ENCODE data around the gene FARP1.

FARP1 gene

DNA sequence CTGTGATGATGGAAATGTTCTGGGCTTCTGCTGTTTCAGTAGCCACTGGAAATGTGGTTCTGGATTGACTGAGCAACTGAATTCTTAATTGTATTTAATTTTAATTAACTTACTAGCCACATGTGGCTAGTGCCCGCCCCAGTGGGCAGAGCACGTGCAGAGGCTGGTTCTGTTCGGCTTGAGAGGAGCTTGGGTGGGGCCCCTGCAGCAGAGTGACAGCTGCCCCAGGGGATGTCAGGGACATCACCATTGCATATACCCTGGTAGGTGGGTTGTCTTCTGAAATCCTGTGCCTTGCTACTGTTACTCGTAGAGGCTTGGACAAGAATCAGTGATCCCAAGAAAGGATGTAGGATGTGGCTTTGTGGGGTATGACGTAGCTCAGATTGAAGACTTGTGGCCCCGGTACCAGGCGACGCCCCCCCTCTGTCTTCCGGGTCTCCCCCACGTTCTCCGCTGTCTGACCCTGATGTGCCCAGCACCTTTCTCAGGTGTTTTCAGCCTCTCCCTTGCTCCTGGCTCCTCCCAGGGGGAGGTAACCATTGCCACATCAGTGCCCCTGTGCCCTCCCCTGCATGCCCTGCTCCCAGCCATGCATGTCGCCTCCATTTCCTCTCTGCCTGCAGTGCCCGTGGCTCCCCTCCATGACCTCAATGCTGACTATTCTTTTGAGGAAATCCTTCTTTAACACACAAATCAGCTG lies 136.7 kb downstream of the FARP1 start:
- TF ChIP-seq EP300 (IDR thresholded peaks at IDR 0.05; ENCODE audit: borderline replicate concordance) (peak; percentile 11; the same call in 1 of the 2 replicates), CEBPB (IDR thresholded peaks at IDR 0.05) (peak; percentile 82), YY1 (IDR thresholded peaks at IDR 0.05; ENCODE audit: low read depth) (peak; percentile 92), MAX (IDR thresholded peaks at IDR 0.05) (peak; percentile 73), RAD21 (IDR thresholded peaks at IDR 0.05; ENCODE audit: low read depth) (peak; percentile 10; the same call in 1 of the 2 replicates), NFIC (IDR thresholded peaks at IDR 0.05) (no peak), FOXM1 (IDR thresholded peaks at IDR 0.05; ENCODE audit: borderline replicate concordance, low read depth) (no peak), TAF1 (IDR thresholded peaks at IDR 0.05; ENCODE audit: low read depth) (peak; percentile 89), REST (IDR thresholded peaks at IDR 0.05; ENCODE audit: low read depth) (no peak), TEAD4 (IDR thresholded peaks at IDR 0.05) (peak; percentile 95), TCF12 (IDR thresholded peaks at IDR 0.05; ENCODE audit: low read depth) (peak; percentile 74)
- TF ChIP-seq, protein P1, sequence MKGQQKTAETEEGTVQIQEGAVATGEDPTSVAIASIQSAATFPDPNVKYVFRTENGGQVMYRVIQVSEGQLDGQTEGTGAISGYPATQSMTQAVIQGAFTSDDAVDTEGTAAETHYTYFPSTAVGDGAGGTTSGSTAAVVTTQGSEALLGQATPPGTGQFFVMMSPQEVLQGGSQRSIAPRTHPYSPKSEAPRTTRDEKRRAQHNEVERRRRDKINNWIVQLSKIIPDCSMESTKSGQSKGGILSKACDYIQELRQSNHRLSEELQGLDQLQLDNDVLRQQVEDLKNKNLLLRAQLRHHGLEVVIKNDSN (IDR thresholded peaks at IDR 0.05), result peak; percentile 48

DNA sequence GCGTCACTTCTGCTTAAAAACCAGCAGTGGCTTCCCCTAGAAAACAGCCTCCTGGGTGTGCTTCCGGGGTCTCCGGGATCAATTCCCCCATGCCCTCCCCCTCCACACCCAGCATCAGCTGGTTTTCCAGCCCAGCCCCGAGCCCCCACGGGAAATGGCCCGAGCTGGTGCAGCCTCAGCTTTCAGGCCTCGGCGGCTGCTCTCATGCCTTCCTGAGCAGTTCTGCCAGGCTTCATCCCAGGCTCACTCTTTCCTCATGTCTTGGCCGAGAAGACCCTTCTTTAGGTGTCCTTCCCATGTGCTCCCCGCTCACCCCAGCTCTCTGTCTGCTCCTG lies 137.2 kb downstream of the FARP1 start:
- TF ChIP-seq CEBPB (IDR thresholded peaks at IDR 0.05), result no peak; the same call in 1 of the 2 replicates
- TF ChIP-seq, protein P1 (IDR thresholded peaks at IDR 0.05), result no peak
- no peak for TF ChIP-seq ZBTB7A (IDR thresholded peaks at IDR 0.05; ENCODE audit: low read depth)
- peak; percentile 50 for TF ChIP-seq TCF12 (IDR thresholded peaks at IDR 0.05; ENCODE audit: low read depth)
- TF ChIP-seq TEAD4 (IDR thresholded peaks at IDR 0.05), result no peak
- 0 out of 2 replicates have a peak, but pooled peaks have one; percentile 0 for TF ChIP-seq EP300 (IDR thresholded peaks at IDR 0.05; ENCODE audit: borderline replicate concordance)
- TF ChIP-seq CREB1 (IDR thresholded peaks at IDR 0.05; ENCODE audit: low read depth), result no peak
- TF ChIP-seq EGR1 (IDR thresholded peaks at IDR 0.05), result no peak
- no peak for TF ChIP-seq FOXM1 (IDR thresholded peaks at IDR 0.05; ENCODE audit: borderline replicate concordance, low read depth)
- TF ChIP-seq RAD21 (IDR thresholded peaks at IDR 0.05; ENCODE audit: low read depth), result 0 out of 2 replicates have a peak, but pooled peaks have one; percentile 1
- TF ChIP-seq NFIC (IDR thresholded peaks at IDR 0.05), result 0 out of 2 replicates have a peak, but pooled peaks have one; percentile 43
- peak; percentile 12; the same call in 1 of the 2 replicates for TF ChIP-seq TAF1 (IDR thresholded peaks at IDR 0.05; ENCODE audit: low read depth)
- TF ChIP-seq MAX (IDR thresholded peaks at IDR 0.05), result 0 out of 2 replicates have a peak, but pooled peaks have one; percentile 10
- TF ChIP-seq REST (IDR thresholded peaks at IDR 0.05; ENCODE audit: low read depth), result no peak
- TF ChIP-seq YY1 (IDR thresholded peaks at IDR 0.05; ENCODE audit: low read depth), result no peak; the same call in 1 of the 2 replicates

DNA sequence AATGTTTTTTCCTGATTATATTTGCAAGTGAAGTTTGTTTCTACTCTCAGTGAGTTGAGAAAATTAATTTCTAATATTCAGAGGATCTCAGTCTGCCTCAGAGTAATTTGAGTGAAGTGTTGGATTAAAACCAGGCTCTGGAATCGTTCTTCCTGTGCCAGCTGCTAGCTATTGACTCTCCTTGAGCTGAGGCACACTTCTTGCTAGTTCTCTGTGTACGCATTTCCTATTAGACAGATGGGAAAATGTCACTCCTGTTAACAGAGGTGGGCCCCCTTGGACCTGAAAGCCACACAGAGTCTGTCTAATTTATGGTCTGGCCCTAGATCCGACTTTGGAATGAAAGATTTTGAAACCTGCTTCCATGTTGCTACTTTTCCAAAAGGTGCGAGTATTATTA lies 141.8 kb downstream of the FARP1 start:
- TF ChIP-seq MAX (IDR thresholded peaks at IDR 0.05) (no peak), TCF12 (IDR thresholded peaks at IDR 0.05; ENCODE audit: low read depth) (no peak)

GRCh38 chr13:98285317-98285716 lies 142.4 kb downstream of the FARP1 start:
- TF ChIP-seq EGR1 (IDR thresholded peaks at IDR 0.05), result no peak
- TF ChIP-seq, protein P1 (IDR thresholded peaks at IDR 0.05), result no peak

- TF ChIP-seq EP300 (IDR thresholded peaks at IDR 0.05; ENCODE audit: borderline replicate concordance) (no peak), TEAD4 (IDR thresholded peaks at IDR 0.05) (no peak), CEBPB (IDR thresholded peaks at IDR 0.05) (no peak), NFIC (IDR thresholded peaks at IDR 0.05) (no peak), ZBTB7A (IDR thresholded peaks at IDR 0.05; ENCODE audit: low read depth) (no peak), RAD21 (IDR thresholded peaks at IDR 0.05; ENCODE audit: low read depth) (no peak), TAF1 (IDR thresholded peaks at IDR 0.05; ENCODE audit: low read depth) (no peak), FOXM1 (IDR thresholded peaks at IDR 0.05; ENCODE audit: borderline replicate concordance, low read depth) (no peak), EGR1 (IDR thresholded peaks at IDR 0.05) (no peak), CREB1 (IDR thresholded peaks at IDR 0.05; ENCODE audit: low read depth) (no peak), REST (IDR thresholded peaks at IDR 0.05; ENCODE audit: low read depth) (no peak), YY1 (IDR thresholded peaks at IDR 0.05; ENCODE audit: low read depth) (no peak), TCF12 (IDR thresholded peaks at IDR 0.05; ENCODE audit: low read depth) (no peak), MAX (IDR thresholded peaks at IDR 0.05) (no peak)
- TF ChIP-seq, protein P1 (IDR thresholded peaks at IDR 0.05), result no peak
These were observed 143.1 kb downstream of the FARP1 start for GRCh38 chr13:98285852-98286594.
